C1 segment of cervical spinal cord (tissue), 14 donors: ENCODE results near the gene FFAR4.
"Not testable (repeated sequence)": the region's sequence is repeated elsewhere in the genome, so short reads cannot be mapped to it uniquely, and the experiment has no call there.

Experiments
- DNase-seq, 14 donors: peaks; one replicate each; lab custom pipeline; 2025; lab: John Stamatoyannopoulos, UW

FFAR4 gene

GRCh38 chr10:93566435-93567276, at the start of gene FFAR4:
Gene FFAR4 (plus strand): TSS chr10:93566665. CDS start chr10:93566721, 56 bp downstream.
- DNase-seq, result peak in 6 of 14 donors; percentile 7 to 47 (median 14)

- no peak for DNase-seq
Measured at GRCh38 chr10:93518531-93518930, 47.9 kb upstream of the FFAR4 start.

- no peak for DNase-seq
Measured at GRCh38 chr10:93535293-93535692, 31.2 kb upstream of the FFAR4 start.

- not testable (repeated sequence) for DNase-seq
Measured at GRCh38 chr10:93540871-93541270, 25.6 kb upstream of the FFAR4 start.

GRCh38 chr10:93541402-93542357, 24.8 kb upstream of the FFAR4 start:
- DNase-seq, result peak in 3 of 14 donors; percentile 1 to 28 (median 5)

- DNase-seq, result no peak
Measured at GRCh38 chr10:93542358-93542791, 24.1 kb upstream of the FFAR4 start.

- DNase-seq, result not testable (repeated sequence)
Measured at GRCh38 chr10:93546995-93547394, 19.5 kb upstream of the FFAR4 start.

GRCh38 chr10:93547522-93547921, 18.9 kb upstream of the FFAR4 start:
- no peak for DNase-seq

- DNase-seq, result no peak
Measured at GRCh38 chr10:93548376-93549071, 17.9 kb upstream of the FFAR4 start.

- no peak for DNase-seq
Measured at GRCh38 chr10:93550606-93551005, 15.9 kb upstream of the FFAR4 start.

- DNase-seq, result no peak
Measured at GRCh38 chr10:93552780-93553179, 13.7 kb upstream of the FFAR4 start.

GRCh38 chr10:93553482-93554315, 12.8 kb upstream of the FFAR4 start:
- DNase-seq, result no peak

GRCh38 chr10:93554316-93554663, 12.2 kb upstream of the FFAR4 start:
- no peak for DNase-seq

- DNase-seq, result peak in 10 of 14 donors; percentile 4 to 64 (median 42)
Measured at GRCh38 chr10:93554760-93555432, 11.6 kb upstream of the FFAR4 start.

- no peak for DNase-seq
Measured at GRCh38 chr10:93559490-93559889, 7.0 kb upstream of the FFAR4 start.

GRCh38 chr10:93560541-93560940, 5.9 kb upstream of the FFAR4 start:
- DNase-seq, result no peak

GRCh38 chr10:93565446-93565845, 1.0 kb upstream of the FFAR4 start:
- no peak for DNase-seq

- no peak for DNase-seq
Measured at GRCh38 chr10:93567277-93568104, 1.0 kb downstream of the FFAR4 start.

GRCh38 chr10:93568105-93568390, 1.6 kb downstream of the FFAR4 start:
- peak in 2 of 14 donors; percentile 4 to 30 for DNase-seq
